NCI-H2107 (cell line): ENCODE measurements around the gene MPV17.
"Not testable (repeated sequence)": the region's sequence is repeated elsewhere in the genome, so short reads cannot be mapped to it uniquely, and the experiment has no call there.

Experiments used
- DNase-seq: peaks from one replicate; lab custom pipeline; 2025; lab: John Stamatoyannopoulos, UW

Gene MPV17

DNA sequence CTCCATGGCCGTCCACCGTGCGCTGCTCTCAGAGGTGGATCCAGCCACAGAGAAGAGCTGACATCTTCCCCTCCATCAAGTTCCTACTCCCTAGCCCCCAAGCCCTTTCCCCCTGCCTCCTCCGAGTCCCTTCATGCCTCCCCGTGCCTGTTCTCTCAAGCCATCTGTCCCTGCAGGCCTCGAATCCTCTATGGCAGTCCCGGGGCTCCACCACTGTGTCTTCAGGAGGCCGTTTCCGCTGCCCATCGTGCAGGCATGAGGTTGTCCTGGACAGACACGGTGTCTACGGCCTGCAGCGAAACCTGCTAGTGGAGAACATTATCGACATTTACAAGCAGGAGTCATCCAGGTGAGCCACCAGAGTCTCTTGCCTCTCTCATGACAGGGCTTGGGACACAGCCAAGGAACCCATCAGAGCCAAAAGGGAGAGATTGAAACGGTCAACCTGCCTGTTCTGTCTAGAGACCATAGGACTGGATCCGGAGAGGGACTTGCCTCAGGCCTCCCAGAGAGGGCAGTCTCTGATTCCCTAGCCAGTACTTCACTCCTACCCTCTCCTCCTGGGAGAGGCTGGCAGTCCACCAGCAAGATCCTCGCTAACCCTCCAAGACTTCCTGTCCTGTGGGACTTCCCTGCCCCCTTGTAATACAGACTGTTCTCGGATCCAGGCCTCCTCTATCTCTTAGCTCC lies 24.4 kb downstream of the MPV17 start:
- no peak for DNase-seq

DNA sequence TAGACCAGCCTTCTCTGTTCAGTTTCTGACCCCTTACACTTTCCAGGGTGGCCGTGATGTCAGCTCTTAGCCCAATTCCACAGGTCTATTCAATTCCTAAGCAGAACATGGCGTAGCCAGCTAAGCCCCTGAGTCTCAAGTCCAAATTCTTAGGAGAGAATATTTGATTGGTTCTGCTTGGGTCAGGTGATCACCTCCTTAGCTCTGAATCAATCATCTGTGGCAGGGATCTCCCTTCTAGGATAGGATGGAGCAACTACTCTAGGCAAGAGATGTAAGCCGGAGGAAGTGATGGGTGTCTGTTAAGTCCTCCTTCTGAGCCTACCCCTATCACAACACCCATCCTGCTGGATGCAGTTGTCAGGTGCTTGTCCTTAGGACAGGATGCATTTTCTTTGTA lies 25.7 kb downstream of the MPV17 start:
- DNase-seq = no peak

DNA sequence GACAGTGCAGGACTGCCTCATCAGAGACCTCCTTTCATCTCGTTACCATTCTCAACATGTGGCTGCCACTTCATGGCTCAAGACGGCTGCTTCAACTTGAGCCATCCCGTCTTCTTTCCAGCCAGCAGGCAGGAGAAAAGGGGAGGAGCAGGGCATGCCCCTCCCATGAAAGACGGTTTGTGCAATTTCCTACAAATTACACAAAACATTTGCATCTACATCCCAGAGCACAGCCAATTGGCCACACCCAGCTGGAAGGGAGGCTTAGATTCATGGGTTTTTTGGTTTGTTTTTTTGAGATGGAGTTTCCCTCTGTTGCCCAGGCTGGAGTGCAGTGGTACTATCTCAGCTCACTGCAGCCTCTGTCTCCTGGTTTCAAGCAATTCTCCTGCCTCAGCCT lies 26.4 kb downstream of the MPV17 start:
- DNase-seq = no peak

DNA sequence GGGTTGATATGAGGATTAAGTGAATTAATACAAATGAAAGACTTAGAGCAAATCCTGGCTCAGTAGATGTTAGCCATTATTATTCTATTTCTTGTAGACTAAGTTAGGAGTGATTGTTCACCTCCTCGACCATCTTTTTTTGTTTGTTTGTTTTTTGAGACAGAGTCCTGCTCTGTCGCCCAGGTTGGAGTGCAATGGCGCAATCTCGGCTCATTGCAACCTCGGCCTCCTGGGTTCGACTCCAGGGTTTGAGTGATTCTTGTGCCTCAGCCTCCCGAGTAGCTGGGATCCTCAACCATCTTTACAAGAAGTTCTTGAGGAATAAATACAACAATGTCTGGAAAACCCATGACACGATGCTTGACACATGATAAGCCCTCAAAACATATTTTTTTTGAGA lies 28.0 kb downstream of the MPV17 start:
- DNase-seq = no peak

DNA sequence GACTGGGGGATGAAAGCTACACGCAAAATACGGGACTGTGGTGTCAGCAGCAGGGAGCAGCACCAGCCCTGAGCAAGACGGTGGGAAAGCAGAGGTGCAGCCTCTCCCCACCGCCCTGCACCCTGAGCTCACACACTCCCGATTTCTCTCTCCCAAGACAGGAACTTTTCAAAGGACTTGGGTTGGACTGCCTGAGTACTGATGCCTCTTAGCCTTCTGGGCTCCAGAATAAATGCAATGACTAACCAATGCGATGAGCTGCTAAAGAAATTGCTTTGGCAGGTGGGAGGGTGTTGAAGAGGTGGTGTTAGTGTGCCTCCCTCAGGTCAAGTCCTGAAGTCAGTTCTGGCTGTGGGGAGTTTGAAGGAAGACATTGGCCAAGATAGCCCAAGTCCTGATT lies 31.0 kb downstream of the MPV17 start:
- no peak for DNase-seq

DNA sequence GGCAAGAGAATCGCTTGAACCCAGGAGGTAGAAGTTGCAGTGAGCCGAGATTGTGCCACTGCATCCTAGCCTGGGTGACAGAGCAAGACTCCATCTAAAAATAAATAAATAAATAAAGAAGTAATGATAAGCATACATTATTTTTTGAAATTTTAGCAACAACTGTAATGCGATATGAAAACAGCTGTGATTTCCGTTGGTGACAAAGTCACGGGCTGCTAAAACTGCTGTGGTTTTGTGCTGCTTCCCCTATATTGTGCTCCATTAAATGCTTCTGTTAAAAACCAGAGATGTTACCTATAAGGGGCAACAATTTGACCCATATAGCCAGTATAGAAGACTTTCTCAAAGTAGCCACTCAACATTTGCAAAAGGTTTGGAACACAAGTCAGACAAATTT lies 32.3 kb downstream of the MPV17 start:
- no peak for DNase-seq

DNA sequence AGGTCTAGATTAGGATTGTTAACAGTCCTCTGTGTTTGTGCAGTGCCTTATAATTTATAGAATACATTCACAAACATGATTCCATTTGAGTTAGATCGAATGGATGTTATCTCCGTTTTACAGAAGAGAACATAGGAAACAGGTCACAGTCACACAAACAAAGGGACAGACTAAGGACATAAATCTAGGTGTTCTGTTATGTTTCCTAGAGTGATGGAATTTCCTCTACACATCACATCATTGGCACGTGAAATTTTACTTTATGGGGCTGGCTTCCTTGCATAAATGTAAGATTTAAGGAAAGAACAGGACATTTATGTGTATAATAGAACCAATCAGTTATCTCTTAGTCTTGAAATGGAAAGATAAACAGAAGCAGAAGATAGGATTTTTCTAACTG lies 34.3 kb downstream of the MPV17 start:
- DNase-seq = no peak

DNA sequence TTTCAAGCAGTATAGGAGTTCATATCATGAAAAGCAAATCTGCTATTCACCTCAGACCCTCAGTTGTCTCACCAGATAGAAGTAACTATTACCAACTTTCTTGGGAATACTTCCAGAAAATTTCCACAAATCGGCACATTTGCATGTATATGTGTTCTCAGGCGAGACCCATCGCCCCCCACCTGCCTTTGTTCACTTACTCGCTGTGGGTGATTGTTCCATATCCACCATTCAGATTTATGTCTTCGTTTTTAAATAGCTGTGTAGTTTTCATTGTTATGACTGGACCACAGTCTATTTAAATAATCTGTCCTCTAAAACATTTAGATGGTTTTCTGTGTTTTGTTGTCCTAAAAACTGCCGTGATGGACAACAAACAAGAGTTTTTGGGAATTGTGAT lies 37.4 kb downstream of the MPV17 start:
- DNase-seq = no peak

DNA sequence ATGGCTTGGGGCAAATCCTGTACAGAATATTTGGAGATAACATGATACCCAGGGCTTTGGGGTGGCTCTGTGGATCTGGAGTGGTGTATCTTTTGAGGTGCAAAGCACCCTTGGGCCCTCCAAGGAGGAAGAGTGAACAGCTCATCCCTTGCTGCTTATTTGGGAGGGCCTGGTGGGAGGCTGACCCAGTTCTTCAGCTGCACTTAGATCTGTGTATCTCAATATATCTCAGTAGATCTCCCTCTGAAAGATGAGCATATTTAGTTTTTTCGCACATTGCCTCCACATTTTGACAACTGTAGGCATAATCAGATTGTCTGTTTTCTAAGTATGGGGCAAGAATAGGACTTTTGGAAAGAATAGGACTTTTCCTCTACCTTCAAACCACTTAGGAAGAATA lies 37.9 kb downstream of the MPV17 start:
- DNase-seq = no peak

DNA sequence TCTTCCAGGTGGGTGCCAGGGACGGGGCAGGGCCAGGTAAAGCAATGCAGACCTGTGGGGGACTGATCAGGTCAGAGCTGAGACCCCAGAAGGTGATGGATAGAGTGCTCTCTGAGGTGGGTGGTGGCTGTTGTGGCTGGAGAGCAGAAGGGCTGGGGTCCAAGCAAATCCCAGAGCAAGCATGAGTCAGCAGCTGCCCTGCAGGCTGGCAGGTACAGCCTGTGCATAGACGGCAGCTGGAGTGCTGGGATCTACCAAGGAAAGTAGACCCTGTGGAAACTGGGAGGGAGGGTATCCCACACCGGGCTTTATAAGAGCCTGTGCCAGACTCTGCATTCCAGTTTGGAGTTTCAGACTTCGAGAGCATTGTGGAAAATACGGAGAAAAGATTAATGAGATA lies 40.0 kb downstream of the MPV17 start:
- no peak for DNase-seq

DNA sequence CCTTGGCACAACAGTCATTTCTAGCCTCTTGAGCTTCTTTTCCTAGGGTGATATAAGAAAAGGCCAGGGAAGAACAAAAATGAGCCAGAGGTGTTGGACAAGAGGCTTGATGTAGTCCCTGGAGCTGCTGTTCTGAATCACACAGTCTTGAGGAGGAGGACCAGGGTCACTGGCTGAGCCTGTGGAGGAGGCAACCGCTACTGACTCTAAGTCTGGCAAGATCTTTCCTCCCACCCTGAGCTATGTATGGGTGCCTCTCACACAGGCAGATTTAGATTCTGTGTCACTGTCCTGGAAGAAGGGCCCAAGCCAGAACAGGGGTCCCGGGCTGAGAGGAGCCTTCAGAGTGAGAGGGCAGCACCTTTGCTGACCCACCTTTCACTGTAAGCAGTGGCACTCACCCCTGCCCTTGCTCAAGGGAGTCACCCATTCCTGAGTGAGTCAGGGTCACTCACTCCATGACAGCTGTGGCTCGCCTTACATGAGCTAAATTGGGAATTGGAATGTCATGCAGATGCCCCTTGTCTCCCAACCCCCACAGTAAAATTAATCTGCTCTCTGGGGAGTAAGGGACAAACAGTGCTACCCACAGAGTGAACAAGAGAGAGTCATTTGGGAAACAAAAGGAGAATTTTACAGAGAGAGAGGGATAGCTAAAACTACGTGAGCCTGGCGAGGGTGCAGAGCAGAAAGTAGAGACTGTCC lies 40.9 kb downstream of the MPV17 start, which contains the start of gene TRIM54:
TRIM54 (plus strand) TSS at position 575 of the 705 bp plus-strand sequence. CDS start 303 bp downstream, outside the sequence.
- no peak for DNase-seq

DNA sequence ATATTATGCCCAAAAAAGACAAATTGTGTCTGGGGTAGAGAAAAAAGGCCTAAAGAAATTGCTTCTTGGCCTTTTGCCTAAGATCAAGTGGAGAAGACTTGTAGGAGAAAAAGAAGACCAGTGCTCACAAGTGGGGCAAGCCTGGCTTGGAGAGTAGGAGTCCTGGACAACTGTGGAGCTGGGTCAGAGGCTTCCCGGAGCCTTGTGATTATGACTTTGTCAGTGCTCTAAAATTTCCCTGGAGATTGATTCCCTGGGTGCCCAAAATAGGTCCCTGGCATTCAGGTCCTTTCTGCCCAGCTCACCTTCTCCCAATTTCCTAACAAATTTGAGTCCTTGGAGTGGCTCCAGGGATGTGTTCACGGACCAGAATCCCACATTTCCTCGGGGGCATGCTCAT lies 41.5 kb downstream of the MPV17 start:
- DNase-seq = no peak

DNA sequence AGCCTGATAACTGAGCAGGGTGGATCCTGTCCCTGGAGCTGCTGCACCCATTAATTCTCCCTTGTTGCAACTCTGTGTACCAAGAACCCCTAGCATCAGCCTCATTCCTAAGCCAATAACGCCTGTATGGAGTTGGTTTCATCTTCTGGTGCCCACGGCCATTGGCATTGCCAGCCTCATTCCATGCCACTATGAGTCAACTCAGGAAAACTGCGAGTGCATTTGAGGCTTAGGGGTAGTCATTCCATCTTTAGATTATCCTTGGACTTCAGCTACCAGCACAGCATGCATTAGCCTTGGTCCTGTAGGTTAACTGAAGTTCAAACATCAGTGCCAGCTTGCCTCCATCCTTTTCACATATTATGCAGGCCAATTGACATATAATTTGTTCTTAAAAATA lies 42.1 kb downstream of the MPV17 start:
- DNase-seq = no peak

DNA sequence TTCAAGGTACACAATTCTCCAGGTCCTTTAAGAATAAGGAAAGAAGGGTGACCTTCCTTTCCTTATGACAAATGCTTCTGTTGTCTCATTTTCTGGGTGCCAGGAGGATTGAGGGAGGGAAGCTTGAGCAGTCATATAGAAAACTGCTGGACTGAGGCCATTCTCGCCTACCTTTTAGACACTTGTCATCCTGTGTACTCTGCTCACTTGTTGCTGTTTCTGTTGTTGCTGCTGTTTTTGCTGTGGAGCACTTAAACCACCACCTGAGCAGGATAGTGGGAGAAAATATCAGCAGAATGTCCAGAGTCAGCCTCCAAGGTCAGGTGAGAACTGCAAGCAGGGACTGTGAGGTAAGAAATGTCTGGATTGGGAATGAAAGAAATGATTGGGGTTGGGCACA lies 44.9 kb downstream of the MPV17 start:
- DNase-seq = no peak

DNA sequence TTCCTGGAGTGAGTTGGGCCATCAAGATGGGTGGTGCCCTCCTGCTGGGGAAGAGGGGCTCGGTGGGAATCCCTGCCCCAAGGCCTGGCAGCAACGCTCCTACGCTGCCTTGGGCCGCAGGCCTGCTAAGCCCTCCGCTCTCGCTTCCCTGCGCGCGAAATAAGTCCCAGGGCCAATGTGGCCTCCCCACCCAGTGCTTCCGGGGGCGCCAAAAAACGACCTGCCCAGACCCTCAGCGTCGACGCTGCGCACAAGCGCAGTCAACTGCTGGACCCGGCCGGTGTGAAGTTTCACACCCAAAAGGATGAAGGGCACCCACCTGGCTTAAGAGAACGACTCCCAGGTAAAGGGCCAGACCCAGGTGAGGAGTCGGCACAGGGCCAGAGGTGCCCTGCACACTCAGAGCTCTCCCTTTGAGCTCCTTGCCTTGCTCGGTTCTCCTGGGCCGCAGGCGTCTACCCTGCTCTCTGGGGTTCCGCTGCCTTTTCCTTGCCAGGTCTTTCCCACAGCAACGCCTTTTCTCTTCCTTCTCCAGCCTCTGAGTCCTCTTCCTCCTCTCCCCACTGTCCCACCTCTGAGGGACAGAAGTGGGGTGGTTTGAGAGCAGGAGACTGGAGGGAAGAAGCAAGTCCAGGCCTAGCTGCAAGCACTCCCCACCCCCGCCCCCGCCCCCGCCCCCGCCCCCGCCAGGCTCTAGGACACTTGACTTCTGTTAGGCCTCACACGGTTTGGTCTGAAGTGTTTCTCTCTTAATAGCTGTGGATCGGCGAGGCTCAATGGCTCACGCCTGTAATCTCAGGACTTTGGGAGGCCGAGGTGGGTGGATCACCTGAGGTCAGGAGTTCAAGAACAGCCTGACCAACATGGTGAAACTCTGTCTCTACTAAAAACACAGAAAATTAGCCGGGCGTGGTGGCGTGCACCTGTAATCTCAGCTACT lies 47.4 kb downstream of the MPV17 start, which contains the start of gene DNAJC5G:
DNAJC5G (plus strand) TSS at position 223 of the 940 bp plus-strand sequence. CDS start 1,296 bp downstream, outside the sequence.
- no peak for DNase-seq

DNA sequence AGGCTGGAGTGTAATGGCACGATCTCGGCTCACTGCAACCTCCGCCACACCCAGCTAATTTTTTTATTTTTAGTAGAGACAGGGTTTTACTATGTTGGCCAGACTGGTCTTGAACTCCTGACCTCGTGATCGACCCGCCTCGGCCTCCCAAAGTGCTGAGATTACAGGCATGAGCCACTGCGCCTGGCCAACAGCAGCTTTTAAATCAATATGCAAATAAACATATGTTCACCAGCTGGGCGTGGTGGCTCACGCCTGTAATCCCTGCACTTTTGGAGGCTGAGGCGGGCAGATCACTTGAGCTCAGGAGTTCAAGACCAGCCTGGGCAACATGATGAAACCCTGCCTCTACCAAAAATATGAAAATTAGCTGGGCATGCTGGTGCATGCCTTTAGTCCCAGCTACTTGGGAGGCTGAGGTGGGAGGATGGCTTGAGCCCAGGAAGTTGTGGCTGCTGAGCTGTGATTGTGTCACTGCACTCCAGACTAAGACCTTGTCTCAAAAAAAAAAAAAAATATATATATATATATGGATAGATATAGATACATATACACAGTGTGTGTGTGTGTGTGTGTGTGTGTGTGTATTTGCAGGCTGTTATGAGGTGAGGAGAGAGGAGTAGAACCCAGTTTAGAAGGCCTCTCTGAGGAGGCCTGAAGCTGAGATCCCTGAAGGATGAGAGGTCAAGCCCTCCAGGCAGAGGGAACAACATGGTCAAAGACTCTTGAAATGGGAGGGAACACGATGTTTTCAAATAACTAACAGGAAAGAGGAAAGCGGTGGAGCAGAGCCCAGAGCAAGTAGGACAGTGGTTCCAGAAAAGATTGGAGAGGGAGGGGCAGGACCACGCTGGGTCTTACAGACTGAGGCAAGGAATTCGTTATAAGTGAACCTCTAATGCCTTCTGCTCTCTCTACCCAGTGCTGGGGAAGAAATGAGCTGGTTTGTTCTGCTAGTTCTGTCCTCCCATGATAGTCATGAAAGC lies 50.1 kb downstream of the MPV17 start:
- DNase-seq = not testable (repeated sequence)

DNA sequence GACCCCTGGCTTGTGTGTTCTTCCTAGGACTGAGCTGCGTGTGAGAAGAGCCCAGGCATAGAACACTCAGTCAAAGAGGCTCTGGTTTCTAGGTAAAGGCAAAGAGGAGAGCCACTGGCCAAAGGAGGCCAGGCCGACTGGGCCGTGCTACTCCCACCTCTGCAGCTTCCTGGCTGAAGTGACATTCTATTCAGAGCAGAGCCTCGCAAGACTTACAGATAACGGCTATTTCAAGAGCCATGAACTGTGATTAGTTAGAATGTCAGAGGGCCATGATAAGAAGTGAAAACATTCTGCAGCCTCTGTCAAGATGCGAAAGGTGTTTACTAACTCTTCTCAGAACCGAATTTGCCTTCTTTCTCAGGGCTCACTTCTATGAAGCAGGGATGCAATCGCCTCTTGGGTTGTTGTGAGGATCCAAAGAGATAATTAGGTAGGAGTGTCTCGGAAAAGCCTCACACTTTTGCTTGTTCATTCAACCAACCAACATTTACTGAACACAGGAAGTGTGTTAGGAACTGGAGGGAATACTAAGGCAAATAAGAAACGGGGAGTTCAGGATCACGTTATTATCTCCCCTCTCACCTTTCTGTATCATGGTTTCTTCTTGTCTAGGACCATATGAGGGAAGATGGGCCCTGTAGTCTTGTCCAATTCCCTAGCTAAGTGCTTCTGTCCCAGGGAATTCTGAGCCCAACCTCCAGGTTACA lies 51.1 kb downstream of the MPV17 start:
- DNase-seq = no peak

DNA sequence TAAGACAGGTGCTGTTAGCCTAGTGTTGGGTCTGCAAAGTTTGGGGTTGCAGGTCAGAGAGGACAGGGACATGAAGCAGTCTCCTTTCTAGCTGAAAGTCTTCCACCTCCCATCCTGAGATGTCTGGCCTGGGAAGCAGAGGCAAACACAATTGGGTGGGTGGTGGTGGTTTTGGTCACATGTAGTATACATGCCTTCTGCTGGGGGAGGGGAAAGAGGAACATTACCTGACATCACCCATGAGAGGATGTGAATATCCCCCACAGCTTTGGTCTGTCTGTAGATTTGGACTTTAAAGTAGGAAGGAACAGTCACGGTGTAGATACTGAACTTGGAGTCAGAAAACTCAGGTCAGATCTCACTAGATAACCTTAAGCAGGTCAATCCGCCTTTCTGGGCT lies 52.2 kb downstream of the MPV17 start:
- DNase-seq = no peak

DNA sequence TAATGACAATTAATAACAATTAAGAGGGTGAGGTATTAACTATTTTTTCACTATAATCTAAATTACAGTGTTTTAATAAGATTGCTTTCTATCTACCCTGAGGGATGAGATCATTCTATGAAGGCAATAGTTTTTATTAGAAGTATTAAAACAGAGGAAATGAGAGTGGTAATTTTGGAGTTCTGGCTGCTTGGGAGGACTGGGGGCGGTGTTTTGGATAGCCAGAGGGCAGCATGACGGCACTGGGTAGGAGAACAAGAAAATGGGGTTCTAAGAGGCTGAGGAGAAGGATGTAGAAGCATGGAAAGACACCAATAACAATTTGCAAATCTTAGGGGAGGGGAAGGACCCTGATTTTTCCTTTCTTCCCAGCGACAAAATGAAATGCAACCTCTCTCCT lies 52.8 kb downstream of the MPV17 start:
- DNase-seq = no peak

DNA sequence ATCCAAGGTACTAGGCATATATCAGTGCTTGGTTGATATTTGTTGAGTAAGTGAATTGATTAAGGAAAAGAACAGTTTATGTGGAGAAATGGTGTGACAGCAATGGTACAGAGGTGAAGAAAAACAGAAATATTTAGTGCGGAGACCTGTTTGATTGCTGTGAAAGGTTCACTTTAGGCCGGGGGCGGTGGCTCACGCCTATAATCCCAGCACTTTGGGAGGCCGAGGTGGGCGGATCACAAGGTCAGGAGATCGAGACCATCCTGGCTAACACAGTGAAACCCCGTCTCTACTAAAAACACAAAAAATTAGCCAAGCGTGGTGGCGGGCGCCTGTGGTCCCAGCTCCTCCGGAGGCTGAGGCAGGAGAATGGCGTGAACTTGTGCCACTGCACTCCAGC lies 54.6 kb downstream of the MPV17 start:
- not testable (repeated sequence) for DNase-seq

DNA sequence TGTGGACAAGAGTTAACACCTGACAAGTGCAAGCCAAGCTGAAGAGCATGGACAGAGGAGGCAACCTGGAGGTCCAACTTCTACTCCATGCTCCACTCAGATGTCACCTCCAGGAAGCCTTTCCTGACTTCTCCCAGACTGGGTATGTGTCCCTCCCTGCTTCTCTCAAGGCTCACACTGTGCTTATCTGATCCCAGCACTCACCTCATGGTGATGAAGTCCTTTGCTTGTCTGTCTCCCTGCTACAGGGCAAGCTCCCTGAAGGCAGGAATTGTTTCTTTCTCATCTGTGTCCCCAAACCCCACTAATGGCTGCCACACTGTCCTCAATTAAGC lies 57.4 kb downstream of the MPV17 start:
- DNase-seq = no peak
